Measurements from ENCODE around the gene DNAJC15.

DNA sequence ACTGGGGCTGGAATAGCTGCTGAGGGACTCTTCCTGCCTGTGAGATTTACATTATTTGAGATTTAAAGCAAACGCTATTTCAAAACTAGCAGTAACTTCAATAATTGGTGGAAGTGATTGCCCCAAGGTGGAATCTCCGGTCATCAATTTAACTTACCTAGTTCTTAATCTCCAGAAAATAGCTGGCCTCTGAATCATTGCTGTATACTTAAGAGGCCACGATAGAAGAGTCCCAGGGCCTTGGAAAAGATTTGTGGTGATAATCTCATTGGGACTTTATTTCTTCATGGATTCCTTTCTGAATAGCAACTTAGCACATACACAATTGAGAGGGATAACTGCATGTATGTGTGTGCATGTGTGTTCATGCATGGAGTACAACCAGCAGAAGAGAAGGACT lies 120.2 kb downstream of the DNAJC15 start:
- TF ChIP-seq ZNF174 (tag by site-specific recombination; IDR thresholded peaks at IDR 0.05) = no peak
- TF ChIP-seq, protein P1, sequence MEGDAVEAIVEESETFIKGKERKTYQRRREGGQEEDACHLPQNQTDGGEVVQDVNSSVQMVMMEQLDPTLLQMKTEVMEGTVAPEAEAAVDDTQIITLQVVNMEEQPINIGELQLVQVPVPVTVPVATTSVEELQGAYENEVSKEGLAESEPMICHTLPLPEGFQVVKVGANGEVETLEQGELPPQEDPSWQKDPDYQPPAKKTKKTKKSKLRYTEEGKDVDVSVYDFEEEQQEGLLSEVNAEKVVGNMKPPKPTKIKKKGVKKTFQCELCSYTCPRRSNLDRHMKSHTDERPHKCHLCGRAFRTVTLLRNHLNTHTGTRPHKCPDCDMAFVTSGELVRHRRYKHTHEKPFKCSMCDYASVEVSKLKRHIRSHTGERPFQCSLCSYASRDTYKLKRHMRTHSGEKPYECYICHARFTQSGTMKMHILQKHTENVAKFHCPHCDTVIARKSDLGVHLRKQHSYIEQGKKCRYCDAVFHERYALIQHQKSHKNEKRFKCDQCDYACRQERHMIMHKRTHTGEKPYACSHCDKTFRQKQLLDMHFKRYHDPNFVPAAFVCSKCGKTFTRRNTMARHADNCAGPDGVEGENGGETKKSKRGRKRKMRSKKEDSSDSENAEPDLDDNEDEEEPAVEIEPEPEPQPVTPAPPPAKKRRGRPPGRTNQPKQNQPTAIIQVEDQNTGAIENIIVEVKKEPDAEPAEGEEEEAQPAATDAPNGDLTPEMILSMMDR (tag by site-specific recombination; IDR thresholded peaks at IDR 0.05) = no peak
- TF ChIP-seq ZNF404 (tag by site-specific recombination; IDR thresholded peaks at IDR 0.05) = no peak
- TF ChIP-seq ZNF169 (tag by site-specific recombination; IDR thresholded peaks at IDR 0.05) = no peak
- TF ChIP-seq ZNF785 (tag by site-specific recombination; IDR thresholded peaks at IDR 0.05) = no peak
- TF ChIP-seq, protein P2, sequence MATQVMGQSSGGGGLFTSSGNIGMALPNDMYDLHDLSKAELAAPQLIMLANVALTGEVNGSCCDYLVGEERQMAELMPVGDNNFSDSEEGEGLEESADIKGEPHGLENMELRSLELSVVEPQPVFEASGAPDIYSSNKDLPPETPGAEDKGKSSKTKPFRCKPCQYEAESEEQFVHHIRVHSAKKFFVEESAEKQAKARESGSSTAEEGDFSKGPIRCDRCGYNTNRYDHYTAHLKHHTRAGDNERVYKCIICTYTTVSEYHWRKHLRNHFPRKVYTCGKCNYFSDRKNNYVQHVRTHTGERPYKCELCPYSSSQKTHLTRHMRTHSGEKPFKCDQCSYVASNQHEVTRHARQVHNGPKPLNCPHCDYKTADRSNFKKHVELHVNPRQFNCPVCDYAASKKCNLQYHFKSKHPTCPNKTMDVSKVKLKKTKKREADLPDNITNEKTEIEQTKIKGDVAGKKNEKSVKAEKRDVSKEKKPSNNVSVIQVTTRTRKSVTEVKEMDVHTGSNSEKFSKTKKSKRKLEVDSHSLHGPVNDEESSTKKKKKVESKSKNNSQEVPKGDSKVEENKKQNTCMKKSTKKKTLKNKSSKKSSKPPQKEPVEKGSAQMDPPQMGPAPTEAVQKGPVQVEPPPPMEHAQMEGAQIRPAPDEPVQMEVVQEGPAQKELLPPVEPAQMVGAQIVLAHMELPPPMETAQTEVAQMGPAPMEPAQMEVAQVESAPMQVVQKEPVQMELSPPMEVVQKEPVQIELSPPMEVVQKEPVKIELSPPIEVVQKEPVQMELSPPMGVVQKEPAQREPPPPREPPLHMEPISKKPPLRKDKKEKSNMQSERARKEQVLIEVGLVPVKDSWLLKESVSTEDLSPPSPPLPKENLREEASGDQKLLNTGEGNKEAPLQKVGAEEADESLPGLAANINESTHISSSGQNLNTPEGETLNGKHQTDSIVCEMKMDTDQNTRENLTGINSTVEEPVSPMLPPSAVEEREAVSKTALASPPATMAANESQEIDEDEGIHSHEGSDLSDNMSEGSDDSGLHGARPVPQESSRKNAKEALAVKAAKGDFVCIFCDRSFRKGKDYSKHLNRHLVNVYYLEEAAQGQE (tag by site-specific recombination; IDR thresholded peaks at IDR 0.05) = no peak
- no peak for TF ChIP-seq ZSCAN30 (tag by site-specific recombination; IDR thresholded peaks at IDR 0.05)
- TF ChIP-seq, protein P3, sequence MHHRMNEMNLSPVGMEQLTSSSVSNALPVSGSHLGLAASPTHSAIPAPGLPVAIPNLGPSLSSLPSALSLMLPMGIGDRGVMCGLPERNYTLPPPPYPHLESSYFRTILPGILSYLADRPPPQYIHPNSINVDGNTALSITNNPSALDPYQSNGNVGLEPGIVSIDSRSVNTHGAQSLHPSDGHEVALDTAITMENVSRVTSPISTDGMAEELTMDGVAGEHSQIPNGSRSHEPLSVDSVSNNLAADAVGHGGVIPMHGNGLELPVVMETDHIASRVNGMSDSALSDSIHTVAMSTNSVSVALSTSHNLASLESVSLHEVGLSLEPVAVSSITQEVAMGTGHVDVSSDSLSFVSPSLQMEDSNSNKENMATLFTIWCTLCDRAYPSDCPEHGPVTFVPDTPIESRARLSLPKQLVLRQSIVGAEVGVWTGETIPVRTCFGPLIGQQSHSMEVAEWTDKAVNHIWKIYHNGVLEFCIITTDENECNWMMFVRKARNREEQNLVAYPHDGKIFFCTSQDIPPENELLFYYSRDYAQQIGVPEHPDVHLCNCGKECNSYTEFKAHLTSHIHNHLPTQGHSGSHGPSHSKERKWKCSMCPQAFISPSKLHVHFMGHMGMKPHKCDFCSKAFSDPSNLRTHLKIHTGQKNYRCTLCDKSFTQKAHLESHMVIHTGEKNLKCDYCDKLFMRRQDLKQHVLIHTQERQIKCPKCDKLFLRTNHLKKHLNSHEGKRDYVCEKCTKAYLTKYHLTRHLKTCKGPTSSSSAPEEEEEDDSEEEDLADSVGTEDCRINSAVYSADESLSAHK (tag by site-specific recombination; IDR thresholded peaks at IDR 0.05) = no peak
- no peak for TF ChIP-seq PBX3 (CRISPR knock-in tag; IDR thresholded peaks at IDR 0.05)

All from HEK293 (cell line).